Measurements from ENCODE around the gene UNC119B.
"Not testable (repeated sequence)": the region's sequence is repeated elsewhere in the genome, so short reads cannot be mapped to it uniquely, and the experiment has no call there.

The UNC119B gene

GRCh38 chr12:120719496-120720233 lies 9.4 kb downstream of the UNC119B start:
- no peak for DNase-seq (ENCODE audit: low read depth in 2 of 2)

- no peak for DNase-seq (ENCODE audit: low read depth in 2 of 2)
Observed at GRCh38 chr12:120720234-120720986, 10.2 kb downstream of the UNC119B start.

GRCh38 chr12:120720987-120721801 lies 10.9 kb downstream of the UNC119B start:
- no peak for DNase-seq (ENCODE audit: low read depth in 2 of 2)

- no peak for DNase-seq (ENCODE audit: low read depth in 2 of 2)
Observed at GRCh38 chr12:120721866-120722265, 11.6 kb downstream of the UNC119B start.

GRCh38 chr12:120722784-120723183 lies 12.5 kb downstream of the UNC119B start:
- no peak for DNase-seq (ENCODE audit: low read depth in 2 of 2)

- no peak for DNase-seq (ENCODE audit: low read depth in 2 of 2)
Observed at GRCh38 chr12:120724720-120725119, 14.5 kb downstream of the UNC119B start.

- no peak for DNase-seq (ENCODE audit: low read depth in 2 of 2)
Observed at GRCh38 chr12:120725151-120725658, 14.9 kb downstream of the UNC119B start.

- peak; percentile 87 to 88 for DNase-seq (ENCODE audit: low read depth in 2 of 2)
Observed at GRCh38 chr12:120725659-120726509, 15.6 kb downstream of the UNC119B start, which contains the start of gene ACADS. Gene ACADS (plus strand): TSS chr12:120725826. CDS start chr12:120725886, 60 bp downstream.

- no peak for DNase-seq (ENCODE audit: low read depth in 2 of 2)
Observed at GRCh38 chr12:120726510-120726793, 16.2 kb downstream of the UNC119B start.

GRCh38 chr12:120726961-120727360 lies 16.7 kb downstream of the UNC119B start:
- no peak for DNase-seq (ENCODE audit: low read depth in 2 of 2)

GRCh38 chr12:120732198-120732597 lies 21.9 kb downstream of the UNC119B start:
- not testable (repeated sequence) for DNase-seq (ENCODE audit: low read depth in 2 of 2)

GRCh38 chr12:120733574-120733973 lies 23.3 kb downstream of the UNC119B start:
- DNase-seq (ENCODE audit: low read depth in 2 of 2) = no peak

GRCh38 chr12:120734210-120734609 lies 24.0 kb downstream of the UNC119B start:
- no peak for DNase-seq (ENCODE audit: low read depth in 2 of 2)

GRCh38 chr12:120735181-120735580 lies 24.9 kb downstream of the UNC119B start:
- no peak for DNase-seq (ENCODE audit: low read depth in 2 of 2)

- DNase-seq (ENCODE audit: low read depth in 2 of 2) = no peak
Observed at GRCh38 chr12:120736404-120737331, 26.4 kb downstream of the UNC119B start.

- DNase-seq (ENCODE audit: low read depth in 2 of 2) = no peak
Observed at GRCh38 chr12:120737557-120738251, 27.4 kb downstream of the UNC119B start.

GRCh38 chr12:120738252-120739030 lies 28.2 kb downstream of the UNC119B start:
- DNase-seq (ENCODE audit: low read depth in 2 of 2) = no peak

- DNase-seq (ENCODE audit: low read depth in 2 of 2) = no peak
Observed at GRCh38 chr12:120739031-120739762, 28.9 kb downstream of the UNC119B start.
